ENCODE data around the gene POP5. TPM values are rescaled to one million over a fixed set of nuclear protein-coding genes. Genes with fewer than 3 reads are reported as not detected.

Gene POP5, protein sequence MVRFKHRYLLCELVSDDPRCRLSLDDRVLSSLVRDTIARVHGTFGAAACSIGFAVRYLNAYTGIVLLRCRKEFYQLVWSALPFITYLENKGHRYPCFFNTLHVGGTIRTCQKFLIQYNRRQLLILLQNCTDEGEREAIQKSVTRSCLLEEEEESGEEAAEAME
- 26.4 and 45.3 TPM in 2 replicates for total RNA-seq

GRCh38 chr12:120580787-120581723, at the start of gene POP5:
Gene POP5 (minus strand): TSS chr12:120581402. CDS start chr12:120581362, 40 bp downstream.

DNA sequence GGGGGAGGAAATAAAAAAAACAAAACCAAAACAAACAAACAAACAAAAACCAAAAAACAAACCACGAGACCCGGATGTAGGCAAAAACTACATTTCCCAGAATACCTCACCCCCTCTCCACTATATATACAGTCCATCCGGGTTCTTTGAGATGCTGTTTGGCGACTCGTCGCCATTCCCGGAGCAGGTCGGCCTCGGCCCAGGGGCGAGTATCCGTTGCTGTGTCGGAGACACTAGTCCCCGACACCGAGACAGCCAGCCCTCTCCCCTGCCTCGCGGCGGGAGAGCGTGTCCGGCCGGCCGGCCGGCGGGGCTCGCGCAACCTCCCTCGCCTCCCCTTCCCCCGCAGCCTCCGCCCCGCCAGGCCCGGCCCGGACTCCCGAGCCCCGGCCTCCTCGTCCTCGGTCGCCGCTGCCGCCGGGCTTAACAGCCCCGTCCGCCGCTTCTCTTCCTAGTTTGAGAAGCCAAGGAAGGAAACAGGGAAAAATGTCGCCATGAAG, 46.9 kb downstream of the POP5 start, which contains the start of gene RNF10:
TSS of gene RNF10 (plus strand) at position 154 of the 500 bp plus-strand sequence. CDS start 456 bp downstream, outside the sequence.

GRCh38 chr12:120528861-120529525, 52.2 kb downstream of the POP5 start, which contains the start of gene COQ5:
Gene COQ5 (minus strand): TSS chr12:120529158. CDS start chr12:120529141, 17 bp downstream.

Other genes with a start within 250 kb of the POP5 start
- not detected in 2 replicates for gene MSI1, start 212.2 kb downstream of the POP5 start, total RNA-seq
- 523 and 539 TPM in 2 replicates for gene COX6A1, start 143.3 kb downstream of the POP5 start, total RNA-seq
- gene TRIAP1, start 135.0 kb downstream of the POP5 start, total RNA-seq = 30.2 and 48.4 TPM in 2 replicates
- 14.4 and 18.1 TPM in 2 replicates for gene GATC, start 135.0 kb downstream of the POP5 start, total RNA-seq
- gene SRSF9, start 111.7 kb downstream of the POP5 start, total RNA-seq = 233 and 273 TPM in 2 replicates
- 314 and 337 TPM in 2 replicates for gene DYNLL1, start 85.3 kb downstream of the POP5 start, total RNA-seq
- gene COQ5, start 52.2 kb downstream of the POP5 start, total RNA-seq = 30.4 and 32.0 TPM in 2 replicates
- 128 and 163 TPM in 2 replicates for gene RNF10, start 47.0 kb downstream of the POP5 start, total RNA-seq
- gene CABP1, start 59.2 kb upstream of the POP5 start, total RNA-seq = 0.09 and 0.19 TPM in 2 replicates
- gene MLEC, start 105.7 kb upstream of the POP5 start, total RNA-seq = 69.6 and 95.5 TPM in 2 replicates
- gene UNC119B, start 129.1 kb upstream of the POP5 start, total RNA-seq = 22.3 and 24.8 TPM in 2 replicates
- gene ACADS, start 144.4 kb upstream of the POP5 start, total RNA-seq = 8.2 and 10.4 TPM in 2 replicates